H9 (cell line): ENCODE results near the gene ITK. TPM values are rescaled to one million over a fixed set of nuclear protein-coding genes. Genes with fewer than 3 reads are reported as not detected.
A peak's percentile ranks its signal among the peaks of the same experiment; 100 is the strongest.

Experiments used
- DNase-seq: peaks from one replicate; pipeline ENCODE4 v3.0.0-alpha.2; 2017
- H2AFZ ChIP-seq: one replicate; pipeline ENCODE4 v1.6.1; 2013; ENCODE audit warnings: mild to moderate bottlenecking, low read length, control low read depth, moderate library complexity
- H2AK5ac ChIP-seq: 2 replicates; pipeline ENCODE4 v1.6.1; 2013; ENCODE audit warnings: low read length, control low read depth, mixed read lengths; ENCODE audit not compliant: insufficient read length
- H2BK120ac ChIP-seq: one replicate; pipeline ENCODE4 v1.6.1; 2013; ENCODE audit warnings: low read depth, mild to moderate bottlenecking, low read length, control low read depth, inconsistent platforms; ENCODE audit not compliant: poor library complexity, severe bottlenecking
- H2BK12ac ChIP-seq: 2 replicates; pipeline ENCODE4 v1.6.1; 2013; ENCODE audit warnings: low read length, control low read depth, mixed read lengths, low read depth; ENCODE audit not compliant: insufficient read length
- H2BK15ac ChIP-seq: 2 replicates; pipeline ENCODE4 v1.6.1; 2013; ENCODE audit warnings: low read depth, low read length, control low read depth
- H2BK20ac ChIP-seq: one replicate; pipeline ENCODE4 v1.6.1; 2013; ENCODE audit warnings: low read depth, mild to moderate bottlenecking, low read length, control low read depth, inconsistent platforms; ENCODE audit not compliant: poor library complexity, severe bottlenecking
- H2BK5ac ChIP-seq: 2 replicates; pipeline ENCODE4 v1.6.1; 2013; ENCODE audit warnings: low read length, control low read depth, mixed read lengths; ENCODE audit not compliant: insufficient read length
- H3K14ac ChIP-seq: 2 replicates; pipeline ENCODE4 v1.6.1; 2013; ENCODE audit warnings: low read length, control low read depth; ENCODE audit not compliant: insufficient read depth
- H3K18ac ChIP-seq: 2 replicates; pipeline ENCODE4 v1.6.1; 2013; ENCODE audit warnings: low read depth, mild to moderate bottlenecking, mixed read lengths, low read length, control low read depth; ENCODE audit not compliant: insufficient read length
- H3K23ac ChIP-seq: 2 replicates; pipeline ENCODE4 v1.6.1; 2013; ENCODE audit warnings: low read length, control low read depth, mixed read lengths, low read depth; ENCODE audit not compliant: insufficient read length
- H3K23me2 ChIP-seq: 2 replicates; pipeline ENCODE4 v1.6.1; 2013; ENCODE audit warnings: low read depth, mild to moderate bottlenecking, mixed read lengths, low read length, control low read depth; ENCODE audit not compliant: insufficient read length, poor library complexity, severe bottlenecking
- H3K27ac ChIP-seq: 2 replicates; pipeline ENCODE4 v1.5.1; 2013; ENCODE audit warnings: low read length, control low read depth, mixed read lengths, low read depth; ENCODE audit not compliant: insufficient read length
- H3K27me3 ChIP-seq: 2 replicates; pipeline ENCODE4 v1.6.1; 2013; ENCODE audit warnings: low read length, control low read depth, inconsistent platforms; ENCODE audit not compliant: insufficient read depth
- H3K4ac ChIP-seq: 2 replicates; pipeline ENCODE4 v1.6.1; 2013; ENCODE audit warnings: low read depth, mild to moderate bottlenecking, control low read depth, inconsistent platforms, low read length, moderate library complexity
- H3K4me1 ChIP-seq: 2 replicates; pipeline ENCODE4 v1.6.1; 2013; ENCODE audit warnings: low read length, control low read depth, inconsistent platforms; ENCODE audit not compliant: insufficient read depth
- H3K4me2 ChIP-seq: 2 replicates; pipeline ENCODE4 v1.6.1; 2013; ENCODE audit warnings: low read length, control low read depth, mixed read lengths; ENCODE audit not compliant: insufficient read length, insufficient read depth
- H3K56ac ChIP-seq: 2 replicates; pipeline ENCODE4 v1.6.1; 2013; ENCODE audit warnings: low read depth, mild to moderate bottlenecking, mixed read lengths, low read length, control low read depth; ENCODE audit not compliant: insufficient read length
- H3K79me1 ChIP-seq: 2 replicates; pipeline ENCODE4 v1.6.1; 2013; ENCODE audit warnings: low read depth, mild to moderate bottlenecking, moderate library complexity, low read length, control low read depth, inconsistent platforms; ENCODE audit not compliant: insufficient read depth, poor library complexity, severe bottlenecking
- H3K79me2 ChIP-seq: 2 replicates; pipeline ENCODE4 v1.6.1; 2013; ENCODE audit warnings: low read length, control low read depth, inconsistent platforms; ENCODE audit not compliant: insufficient read depth
- H3K9ac ChIP-seq: 2 replicates; pipeline ENCODE4 v1.6.1; 2013; ENCODE audit warnings: low read length, control low read depth, mixed read lengths; ENCODE audit not compliant: insufficient read length; ENCODE audit errors: extremely low read depth
- H3K9me3 ChIP-seq: one replicate; pipeline ENCODE4 v1.6.1; 2013; ENCODE audit warnings: low read depth, low read length, inconsistent platforms; ENCODE audit not compliant: control insufficient read depth
- H3T11ph ChIP-seq: one replicate; pipeline ENCODE4 v1.6.1; 2013; ENCODE audit warnings: mild to moderate bottlenecking, low read length, control low read depth, inconsistent platforms
- H4K20me1 ChIP-seq: one replicate; pipeline ENCODE4 v1.6.1; 2013; ENCODE audit not compliant: control insufficient read depth, insufficient read length, insufficient read depth
- H4K5ac ChIP-seq: 2 replicates; pipeline ENCODE4 v1.6.1; 2013; ENCODE audit warnings: low read depth, mild to moderate bottlenecking, mixed read lengths, low read length, control low read depth; ENCODE audit not compliant: insufficient read length
- H4K8ac ChIP-seq: replicated peaks from 2 replicates; pipeline ENCODE4 v1.6.1; 2013; ENCODE audit warnings: low read length, control low read depth, mixed read lengths, low read depth; ENCODE audit not compliant: insufficient read length
- H4K91ac ChIP-seq: 2 replicates; pipeline ENCODE4 v1.6.1; 2013; ENCODE audit warnings: low read depth, mild to moderate bottlenecking, moderate library complexity, mixed read lengths, low read length, control low read depth; ENCODE audit not compliant: insufficient read length
- H3K27ac Mint-ChIP-seq, 3 experiments: 2 replicates in 2 of 3; 3 replicates in 1 of 3; pipeline ENCODE4 v1.8.0; 2020 to 2021; ENCODE audit warnings: mixed read lengths in 3 of 3, mild to moderate bottlenecking in 1 of 3, moderate library complexity in 1 of 3
- H3K27me3 Mint-ChIP-seq: 2 replicates; pipeline ENCODE4 v1.8.0; 2021; ENCODE audit warnings: low read depth, mild to moderate bottlenecking, moderate library complexity, mixed read lengths
- H3K36me3 Mint-ChIP-seq, 3 experiments: 2 replicates in 2 of 3; 3 replicates in 1 of 3; pipeline ENCODE4 v1.8.0; 2020 to 2021; ENCODE audit warnings: low read depth in 3 of 3, mixed read lengths in 3 of 3; ENCODE audit not compliant: insufficient read depth in 1 of 3
- H3K4me1 Mint-ChIP-seq, 2 experiments: 2 replicates each; pipeline ENCODE4 v1.8.0; 2020; ENCODE audit warnings: mixed read lengths in 2 of 2
- H3K4me3 Mint-ChIP-seq, 2 experiments: 2 replicates in 1 of 2; 3 replicates in 1 of 2; pipeline ENCODE4 v1.8.0; 2020 to 2021; ENCODE audit warnings: mild to moderate bottlenecking in 2 of 2, mixed read lengths in 2 of 2, moderate library complexity in 1 of 2
- H3K9me3 Mint-ChIP-seq, 2 experiments: 2 replicates in 1 of 2; 3 replicates in 1 of 2; pipeline ENCODE4 v1.8.0; 2020; ENCODE audit warnings: mild to moderate bottlenecking in 2 of 2, mixed read lengths in 2 of 2, moderate library complexity in 1 of 2
- CTCF ChIP-seq: fragments of 200-600 bp; sonication (generic); conservative IDR thresholded peaks from 3 replicates; pipeline ENCODE4 v1.8.0; 2021; ENCODE audit warnings: antibody characterized with exemption, mild to moderate bottlenecking
- WGBS: extraction: QIAGEN DNeasy Blood & Tissue Kit; methylation state at CpG from one replicate; pipeline ENCODE4 v1.1.7; 2013; ENCODE audit warnings: missing lambda C conversion rate, low lambda C conversion rate, mixed read lengths; ENCODE audit not compliant: insufficient read length; ENCODE audit errors: extremely low coverage; 5-methylcytosine and 5-hydroxymethylcytosine counted together
- total RNA-seq: library from RNA; stranded (reverse); gene quantifications from 2 replicates; pipeline ENCODE4 v1.2.1, GENCODE V29; 2021

Gene ITK
- total RNA-seq, 1 experiment from 2014 or later: 0.22 TPM

GRCh38 chr5:157172403-157172802 is 8.2 kb upstream of the ITK start:
- Histone ChIP-seq H4K5ac (no peak overlapping the region), H2AK5ac (no peak overlapping the region), H2BK5ac (no peak overlapping the region), H2BK12ac (no peak overlapping the region), H3K14ac (no peak overlapping the region), H2BK20ac (no peak overlapping the region), H3K23ac (no peak overlapping the region), H3K9ac (no peak overlapping the region), H3K79me1 (no peaks in the 10 kb centered on the region), H3K4me2 (no peak overlapping the region), H3K79me2 (no peaks in the 10 kb centered on the region), H4K91ac (no peak overlapping the region), H2AFZ (no peak overlapping the region), H3K27me3 (no peaks in the 10 kb centered on the region), H3K4me1 (no peaks in the 10 kb centered on the region), H3K9me3 (no peaks in the 10 kb centered on the region), H3K27ac (no peak overlapping the region), H4K20me1 (no peaks in the 10 kb centered on the region), H3K18ac (no peak overlapping the region), H3K23me2 (no peaks in the 10 kb centered on the region), H4K8ac (no peak overlapping the region), H3K4ac (no peak overlapping the region), H3K56ac (no peak overlapping the region), H2BK120ac (no peak overlapping the region), H3T11ph (no peak overlapping the region), H2BK15ac (no peak overlapping the region)
- Mint-ChIP-seq H3K4me1 (peaks cover 18 to 22% of the 10 kb centered on the region in 2 experiments), H3K9me3 (peaks cover 3 to 5% of the 10 kb centered on the region in 2 experiments; a peak in 4 of 5 replicates), H3K27ac (peak overlapping the region in 1 of 3 experiments; percentile 21; a peak in 1 of 7 replicates), H3K27me3 (peaks cover 1% of the 10 kb centered on the region; the same call in 1 of the 2 replicates), H3K4me3 (no peak overlapping the region), H3K36me3 (peaks cover 0 to 6% (median 0%) of the 10 kb centered on the region in 3 experiments; a peak in 2 of 7 replicates)
- no CpG with 5 or more reads among the region's 2 CpGs for WGBS
- no peak for DNase-seq
- no peak for TF ChIP-seq CTCF
